ENCODE data around the gene PSME3IP1.

- TF ChIP-seq POLR2A (IDR thresholded peaks at IDR 0.05) (no peak), POLR2AphosphoS5 (IDR thresholded peaks at IDR 0.05) (no peak), EP300 (IDR thresholded peaks at IDR 0.05; ENCODE audit: low read depth) (no peak)
- TF ChIP-seq, protein P1, sequence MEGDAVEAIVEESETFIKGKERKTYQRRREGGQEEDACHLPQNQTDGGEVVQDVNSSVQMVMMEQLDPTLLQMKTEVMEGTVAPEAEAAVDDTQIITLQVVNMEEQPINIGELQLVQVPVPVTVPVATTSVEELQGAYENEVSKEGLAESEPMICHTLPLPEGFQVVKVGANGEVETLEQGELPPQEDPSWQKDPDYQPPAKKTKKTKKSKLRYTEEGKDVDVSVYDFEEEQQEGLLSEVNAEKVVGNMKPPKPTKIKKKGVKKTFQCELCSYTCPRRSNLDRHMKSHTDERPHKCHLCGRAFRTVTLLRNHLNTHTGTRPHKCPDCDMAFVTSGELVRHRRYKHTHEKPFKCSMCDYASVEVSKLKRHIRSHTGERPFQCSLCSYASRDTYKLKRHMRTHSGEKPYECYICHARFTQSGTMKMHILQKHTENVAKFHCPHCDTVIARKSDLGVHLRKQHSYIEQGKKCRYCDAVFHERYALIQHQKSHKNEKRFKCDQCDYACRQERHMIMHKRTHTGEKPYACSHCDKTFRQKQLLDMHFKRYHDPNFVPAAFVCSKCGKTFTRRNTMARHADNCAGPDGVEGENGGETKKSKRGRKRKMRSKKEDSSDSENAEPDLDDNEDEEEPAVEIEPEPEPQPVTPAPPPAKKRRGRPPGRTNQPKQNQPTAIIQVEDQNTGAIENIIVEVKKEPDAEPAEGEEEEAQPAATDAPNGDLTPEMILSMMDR (IDR thresholded peaks at IDR 0.05) = no peak
These were observed 2.8 kb upstream of the PSME3IP1 start for GRCh38 chr16:57188711-57189002.
